ENCODE data around the gene SIGLEC11.

- TF ChIP-seq, protein P1, sequence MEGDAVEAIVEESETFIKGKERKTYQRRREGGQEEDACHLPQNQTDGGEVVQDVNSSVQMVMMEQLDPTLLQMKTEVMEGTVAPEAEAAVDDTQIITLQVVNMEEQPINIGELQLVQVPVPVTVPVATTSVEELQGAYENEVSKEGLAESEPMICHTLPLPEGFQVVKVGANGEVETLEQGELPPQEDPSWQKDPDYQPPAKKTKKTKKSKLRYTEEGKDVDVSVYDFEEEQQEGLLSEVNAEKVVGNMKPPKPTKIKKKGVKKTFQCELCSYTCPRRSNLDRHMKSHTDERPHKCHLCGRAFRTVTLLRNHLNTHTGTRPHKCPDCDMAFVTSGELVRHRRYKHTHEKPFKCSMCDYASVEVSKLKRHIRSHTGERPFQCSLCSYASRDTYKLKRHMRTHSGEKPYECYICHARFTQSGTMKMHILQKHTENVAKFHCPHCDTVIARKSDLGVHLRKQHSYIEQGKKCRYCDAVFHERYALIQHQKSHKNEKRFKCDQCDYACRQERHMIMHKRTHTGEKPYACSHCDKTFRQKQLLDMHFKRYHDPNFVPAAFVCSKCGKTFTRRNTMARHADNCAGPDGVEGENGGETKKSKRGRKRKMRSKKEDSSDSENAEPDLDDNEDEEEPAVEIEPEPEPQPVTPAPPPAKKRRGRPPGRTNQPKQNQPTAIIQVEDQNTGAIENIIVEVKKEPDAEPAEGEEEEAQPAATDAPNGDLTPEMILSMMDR (IDR thresholded peaks at IDR 0.05): no peak
- TF ChIP-seq EZH2 (IDR thresholded peaks at IDR 0.05): no peak
- no peak for TF ChIP-seq EZH2phosphoT487 (IDR thresholded peaks at IDR 0.05)
These were observed 37.6 kb downstream of the SIGLEC11 start for GRCh38 chr19:49923055-49924003.
